Activated T-cell treated with anti-CD3 and anti-CD28 coated beads, Interleukin-2, amount 50 U/mL, for 1 hour (primary cell): Measurements from ENCODE around the gene TIMM10.

ENCODE experiments used
- DNase-seq: peaks from one replicate; pipeline ENCODE4 v3.0.0-alpha.2; 2020

Gene TIMM10, protein sequence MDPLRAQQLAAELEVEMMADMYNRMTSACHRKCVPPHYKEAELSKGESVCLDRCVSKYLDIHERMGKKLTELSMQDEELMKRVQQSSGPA

DNA sequence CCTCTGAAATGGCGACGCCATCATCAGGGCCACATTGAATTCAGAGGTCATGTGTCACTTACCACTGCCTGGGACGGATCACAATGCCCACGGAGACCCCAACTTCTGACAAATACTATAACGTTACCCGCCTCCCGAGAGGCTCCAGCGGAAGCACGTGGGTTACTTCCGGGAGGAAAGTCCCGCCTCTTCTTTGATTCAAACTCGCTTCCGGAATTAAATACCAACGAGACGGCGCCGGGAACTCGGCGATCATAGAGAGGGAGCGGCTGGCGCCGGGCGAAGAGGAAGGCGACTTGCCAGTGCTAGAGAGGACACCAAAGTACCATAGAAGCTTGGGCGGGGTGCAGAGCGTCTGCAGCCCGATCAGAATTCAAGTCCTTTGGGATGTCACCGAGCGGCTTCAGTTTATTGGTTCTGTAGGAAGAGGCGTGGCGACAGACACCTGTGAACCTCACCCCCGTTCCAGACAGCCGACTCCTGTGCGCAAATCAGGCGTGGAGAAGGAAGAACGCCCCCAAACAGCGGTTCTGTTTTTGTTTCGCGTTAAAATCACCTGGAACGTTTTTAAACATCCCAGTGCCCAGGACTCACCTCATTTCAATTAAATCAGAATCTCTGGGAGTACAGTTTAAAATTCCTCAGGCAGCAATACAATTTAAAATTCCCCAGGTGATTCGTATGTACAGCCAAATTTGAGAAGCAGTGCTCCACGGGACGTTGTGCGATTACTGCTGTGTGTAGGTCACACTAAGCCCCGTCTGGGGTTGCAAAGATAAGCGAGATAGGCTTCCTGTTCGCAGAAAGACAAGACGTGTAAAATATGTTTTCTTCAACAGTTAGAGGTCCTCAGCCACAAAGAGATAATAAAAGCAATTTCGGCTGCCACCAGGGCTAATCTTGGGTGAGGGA lies at the start of gene TIMM10:
TSS of gene TIMM10 (minus strand) at position 159 of the 912 bp plus-strand sequence. CDS start 565 bp downstream, outside the sequence.
- DNase-seq = peak; percentile 87

DNA sequence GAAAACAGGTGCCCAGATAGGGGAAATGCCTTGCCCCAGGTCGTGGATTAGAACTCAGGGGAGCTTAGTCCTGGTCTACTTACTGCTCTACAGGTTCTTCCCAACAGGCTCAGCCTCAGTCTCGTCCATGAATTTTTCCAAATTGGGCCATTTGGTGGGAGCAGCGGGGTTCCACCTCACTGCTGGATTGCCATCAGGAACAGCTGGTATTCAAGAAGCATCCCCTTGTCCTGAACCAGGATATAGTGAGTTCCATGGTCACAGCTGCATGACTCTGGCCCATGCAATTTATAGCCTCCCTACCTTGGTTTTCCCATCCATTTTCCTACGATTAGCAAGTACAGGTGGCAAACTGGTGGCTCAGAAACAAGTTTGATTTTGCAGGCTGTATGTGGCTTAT lies 43.5 kb upstream of the TIMM10 start:
- DNase-seq = no peak

DNA sequence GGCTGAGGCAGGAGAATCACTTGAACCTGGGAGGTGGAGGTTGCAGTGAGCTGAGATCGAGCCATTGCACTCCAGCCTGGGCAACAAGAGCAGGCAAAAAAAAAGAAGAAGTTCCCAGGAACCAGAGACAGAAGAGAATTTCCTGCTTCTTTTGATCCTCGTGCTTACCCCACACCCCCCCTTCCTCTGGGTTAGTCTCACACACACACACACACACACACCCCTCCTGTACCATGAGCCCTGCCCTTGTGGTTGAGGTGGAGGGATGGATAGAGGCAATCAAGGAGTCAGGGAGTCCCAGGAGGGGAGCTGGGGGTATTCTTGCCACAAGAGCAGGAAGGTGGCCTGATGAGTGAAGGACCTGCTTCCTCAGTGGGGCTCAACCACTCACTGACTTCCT lies 41.1 kb upstream of the TIMM10 start:
- no peak for DNase-seq

DNA sequence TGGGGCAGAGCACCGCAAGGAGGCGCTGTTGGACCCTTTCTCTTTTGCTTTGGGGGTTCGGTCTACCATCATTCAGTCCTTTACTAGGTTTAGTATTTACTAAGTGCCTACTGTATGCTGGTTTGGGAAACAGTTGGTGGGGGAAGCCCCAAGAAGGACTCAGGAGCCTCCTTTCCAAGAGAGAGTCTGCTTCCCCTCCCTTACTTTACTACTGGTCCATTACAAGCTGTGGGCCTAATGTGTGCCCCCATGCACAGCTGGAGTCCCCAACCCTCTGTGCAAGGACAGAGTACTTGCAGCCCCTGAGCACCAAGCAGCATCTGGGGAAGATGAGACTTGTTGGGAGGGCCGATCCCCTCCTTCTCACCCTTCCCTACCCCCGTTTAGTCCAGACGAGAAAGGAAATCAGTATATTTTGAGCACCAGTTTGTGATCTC lies 37.8 kb upstream of the TIMM10 start:
- DNase-seq = peak; percentile 92

DNA sequence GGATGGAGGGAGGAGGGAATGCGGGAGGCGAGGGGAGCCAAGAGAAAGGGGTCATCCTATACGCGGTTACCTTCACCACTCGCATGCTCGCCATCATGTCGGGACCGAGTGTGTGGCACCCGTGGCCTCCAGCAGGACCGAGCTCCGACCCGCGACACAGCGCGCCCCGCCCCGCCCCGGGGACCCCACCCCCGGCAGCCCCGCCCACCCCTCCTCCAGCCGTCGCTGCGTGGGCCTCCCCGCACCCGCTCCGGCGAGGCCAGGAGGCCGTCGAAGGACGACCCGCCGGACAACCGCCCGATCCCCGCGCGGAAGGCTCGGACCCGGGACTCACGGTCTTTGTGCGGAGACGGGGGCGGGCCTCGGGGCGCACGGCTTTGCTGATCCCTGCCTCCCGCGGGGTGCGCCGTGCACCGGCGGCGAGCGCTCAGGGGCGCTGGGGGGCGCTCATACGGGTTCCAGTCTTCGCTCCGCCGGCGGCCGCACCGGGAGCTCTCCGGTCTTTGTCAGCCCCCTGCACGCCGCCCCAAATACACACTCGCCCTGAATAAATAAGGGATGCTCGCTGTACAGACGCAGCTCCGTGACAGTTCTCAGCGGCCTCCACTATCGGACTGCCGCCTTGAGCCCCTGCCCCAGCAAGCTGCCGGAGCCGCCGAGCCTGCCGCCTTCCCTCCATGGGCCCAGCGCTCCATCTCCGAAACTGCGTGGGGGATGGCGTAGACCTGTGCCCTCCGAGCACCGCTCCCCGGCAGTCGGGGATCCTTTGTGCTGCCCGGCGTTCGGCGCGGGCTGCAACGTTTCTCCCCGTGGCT lies 37.2 kb upstream of the TIMM10 start, which contains the start of gene UBE2L6:
TSS of gene UBE2L6 (minus strand) at position 158 of the 815 bp plus-strand sequence. CDS start at position 97, 61 bp downstream.
- DNase-seq = peak; percentile 81

DNA sequence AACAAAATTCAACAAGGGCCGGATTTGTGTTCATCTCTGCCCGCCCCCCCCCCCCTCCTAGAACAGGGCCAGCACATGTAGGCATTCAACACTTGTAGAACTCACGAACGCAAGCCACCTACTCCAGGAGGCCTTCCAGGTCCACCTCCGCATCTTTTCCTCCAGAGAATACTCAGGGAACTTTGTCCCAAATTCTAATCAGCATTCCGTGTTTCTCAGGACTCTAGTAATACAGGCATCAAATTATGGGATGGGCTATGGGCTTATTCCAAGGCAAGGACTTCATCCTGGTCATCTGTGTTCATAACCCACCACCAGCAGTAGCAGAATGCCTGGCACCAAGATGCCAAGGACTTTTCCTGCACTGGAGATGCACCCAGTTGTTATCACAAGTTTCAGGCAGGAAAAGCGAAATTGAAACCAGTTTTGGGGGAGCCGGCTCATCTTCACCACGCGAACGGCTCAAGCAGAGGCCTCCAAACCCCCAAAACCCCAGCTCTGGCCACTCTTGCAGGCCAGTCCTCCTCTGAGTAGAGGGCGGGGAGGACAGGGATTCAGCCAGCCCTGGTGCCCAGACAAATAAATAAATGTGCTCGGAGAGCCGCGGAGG lies 36.5 kb upstream of the TIMM10 start:
- no peak for DNase-seq

DNA sequence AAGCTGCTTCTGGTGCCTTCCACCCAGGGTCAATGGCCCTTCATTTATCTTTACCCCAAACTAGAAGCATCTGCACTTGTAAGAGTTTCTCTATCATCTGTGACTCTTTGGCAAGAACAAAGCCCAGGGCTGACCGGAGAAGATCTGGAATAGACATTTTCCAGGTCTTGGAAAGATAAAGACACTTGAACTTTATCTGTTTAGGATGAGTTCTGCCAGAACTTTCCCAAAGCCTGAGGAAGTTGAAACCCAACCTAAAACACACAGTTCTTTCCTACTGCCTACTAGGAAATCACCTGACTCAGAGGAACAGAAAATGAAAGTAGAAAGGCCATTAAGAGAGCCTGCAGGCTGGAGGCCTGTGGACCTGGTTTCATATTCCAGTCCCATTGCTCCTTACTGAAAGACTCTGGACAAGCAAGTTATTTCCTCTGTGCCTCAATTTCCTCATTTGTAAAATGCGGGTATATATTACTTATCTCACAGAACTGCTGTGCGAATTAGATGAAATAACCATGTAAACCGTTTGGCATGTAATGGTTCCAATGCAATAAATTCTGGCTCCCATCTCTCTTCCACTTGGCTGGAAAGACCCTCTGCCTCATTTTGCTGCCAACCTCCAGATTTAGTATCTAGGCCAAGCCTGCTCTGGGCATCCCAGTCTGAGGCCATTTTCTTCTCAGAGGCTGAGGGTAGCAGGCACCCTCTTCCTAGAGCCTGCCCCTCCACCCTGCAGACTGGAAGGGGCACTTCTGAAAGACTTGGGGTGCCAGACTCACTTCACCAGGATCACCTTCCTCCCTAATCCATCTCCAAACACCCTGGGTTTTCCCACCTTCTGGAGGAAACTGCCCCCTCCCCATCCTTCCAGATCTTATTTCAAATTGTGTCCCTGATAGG lies 35.7 kb upstream of the TIMM10 start:
- no peak for DNase-seq

DNA sequence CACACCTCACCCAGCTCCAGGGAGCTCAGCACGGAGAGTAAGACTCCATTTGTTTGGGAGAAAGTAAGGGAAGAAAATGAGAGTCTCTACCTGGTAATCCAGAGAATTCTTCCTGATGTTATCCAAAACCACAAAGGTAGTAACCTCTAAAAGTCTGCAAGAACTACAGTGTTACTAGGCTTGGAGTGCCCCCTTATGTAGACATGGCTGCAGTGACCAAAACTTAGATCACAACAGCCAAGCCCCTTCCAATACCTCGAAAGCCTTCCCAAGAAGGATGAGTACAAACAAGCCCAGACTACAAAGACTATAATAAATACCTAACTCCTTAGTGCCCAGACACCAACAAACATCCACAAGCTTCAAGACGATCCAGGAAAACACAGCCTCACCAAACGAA lies 32.0 kb upstream of the TIMM10 start:
- no peak for DNase-seq

DNA sequence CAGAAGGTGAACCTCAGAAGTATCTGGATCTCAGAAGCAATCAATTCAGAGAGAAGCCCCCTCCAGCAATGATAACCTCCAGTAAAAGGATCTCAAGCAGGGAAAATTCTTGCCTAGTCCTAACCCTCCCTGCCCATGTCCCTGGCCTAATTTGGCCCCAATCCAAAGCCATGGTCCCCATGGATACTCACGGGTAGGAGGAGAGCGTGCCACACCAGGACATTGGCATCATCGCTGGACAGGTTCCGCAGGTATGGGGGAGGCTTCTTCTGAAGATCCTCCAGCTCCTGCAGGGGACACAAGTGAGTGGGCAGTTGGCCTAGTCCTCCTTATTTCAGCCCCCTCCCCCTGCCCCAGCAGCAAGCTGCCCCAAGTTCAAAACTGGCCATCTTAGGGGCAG lies 29.6 kb upstream of the TIMM10 start:
- no peak for DNase-seq

DNA sequence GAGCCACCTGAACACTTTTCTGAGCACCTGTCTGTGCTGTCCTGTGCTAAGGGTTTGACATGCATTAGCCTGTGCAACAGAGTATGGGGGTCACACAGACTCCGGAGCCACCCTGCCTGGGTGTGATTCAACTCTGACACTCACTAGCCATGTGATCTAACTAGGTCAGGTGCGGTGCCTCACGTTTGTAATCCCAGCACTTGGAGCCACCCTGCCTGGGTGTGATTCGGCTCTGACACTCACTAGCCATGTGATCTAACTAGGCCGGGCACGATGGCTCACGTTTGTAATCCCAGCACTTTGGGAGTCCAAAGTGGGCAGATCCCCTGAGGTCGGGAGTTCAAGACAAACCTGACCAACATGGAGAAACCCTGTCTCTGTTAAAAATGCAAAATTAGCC lies 25.5 kb upstream of the TIMM10 start:
- no peak for DNase-seq

DNA sequence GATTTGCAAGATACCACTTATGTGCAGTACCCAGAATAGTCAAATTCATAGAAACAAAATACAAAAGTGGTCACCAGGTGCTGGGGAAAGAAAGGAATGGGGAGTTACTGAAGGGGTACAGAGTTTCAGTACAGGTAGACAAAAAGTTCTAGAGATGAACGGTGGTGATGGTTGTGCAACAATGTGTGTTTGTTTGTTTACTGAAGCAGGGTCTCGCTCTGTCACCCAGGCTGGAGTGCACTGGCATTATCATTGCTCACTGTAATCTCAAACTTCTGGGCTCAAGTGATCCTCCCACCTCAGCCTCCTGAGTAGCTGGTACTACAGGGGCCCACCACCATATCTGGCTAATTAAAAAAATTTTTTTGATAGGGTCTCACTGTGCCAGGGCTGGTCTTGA lies 24.8 kb upstream of the TIMM10 start:
- no peak for DNase-seq

DNA sequence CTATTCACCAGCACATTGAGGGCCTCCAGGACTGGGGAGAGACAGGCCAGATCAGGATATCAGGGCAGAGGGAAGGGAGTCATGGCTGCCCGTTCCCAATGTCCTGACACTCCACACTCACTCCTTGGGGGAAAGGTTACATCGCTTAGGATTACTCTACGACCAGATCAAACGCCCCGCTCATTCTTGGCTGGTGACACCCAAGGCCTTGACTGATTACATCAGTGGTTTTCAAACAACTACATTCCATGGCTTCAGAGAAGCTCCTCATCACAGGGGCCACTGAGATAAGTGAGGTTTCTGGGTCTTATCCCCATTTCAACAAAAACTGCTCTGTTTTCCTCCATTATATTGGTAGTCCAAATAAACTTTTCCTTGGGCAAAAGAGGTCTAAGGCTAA lies 21.9 kb upstream of the TIMM10 start:
- DNase-seq = no peak

DNA sequence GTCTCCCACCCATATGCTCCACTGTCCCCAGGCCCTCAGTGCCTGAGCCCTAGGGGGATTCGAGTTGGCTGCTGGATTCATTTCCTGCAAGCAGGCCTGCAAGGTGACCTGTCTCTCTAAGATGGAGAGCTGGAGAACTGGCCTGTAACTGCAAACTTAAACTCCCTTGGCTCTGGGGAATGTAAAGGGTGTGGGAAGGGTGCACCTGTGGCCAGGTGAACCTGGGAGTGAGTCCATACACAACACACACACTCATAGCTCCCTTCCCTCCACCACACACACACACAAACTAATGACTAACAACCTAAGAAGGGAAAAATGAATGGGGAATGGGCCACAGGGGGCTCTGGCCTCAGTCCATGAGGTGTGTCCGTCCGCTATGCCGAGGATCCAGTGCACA lies 21.4 kb upstream of the TIMM10 start:
- DNase-seq = no peak

DNA sequence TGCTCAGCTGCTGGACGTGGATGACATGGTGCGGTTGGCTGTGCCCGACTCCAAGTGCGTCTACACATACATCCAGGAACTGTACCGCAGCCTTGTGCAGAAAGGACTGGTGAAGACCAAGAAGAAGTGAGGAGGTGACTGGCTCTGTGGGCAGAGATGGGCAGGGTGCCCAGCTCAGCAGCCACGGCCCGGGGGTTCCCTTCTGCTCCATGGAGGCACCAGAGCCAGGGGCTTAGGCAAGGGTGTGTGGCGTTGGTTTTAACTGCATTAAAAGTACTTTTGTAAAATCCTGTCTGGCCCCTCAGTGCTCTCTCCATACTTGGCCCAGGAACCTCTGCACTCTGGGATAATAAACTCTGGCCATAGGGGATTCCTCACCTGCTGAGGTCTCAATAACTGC lies 19.4 kb upstream of the TIMM10 start:
- DNase-seq = no peak

DNA sequence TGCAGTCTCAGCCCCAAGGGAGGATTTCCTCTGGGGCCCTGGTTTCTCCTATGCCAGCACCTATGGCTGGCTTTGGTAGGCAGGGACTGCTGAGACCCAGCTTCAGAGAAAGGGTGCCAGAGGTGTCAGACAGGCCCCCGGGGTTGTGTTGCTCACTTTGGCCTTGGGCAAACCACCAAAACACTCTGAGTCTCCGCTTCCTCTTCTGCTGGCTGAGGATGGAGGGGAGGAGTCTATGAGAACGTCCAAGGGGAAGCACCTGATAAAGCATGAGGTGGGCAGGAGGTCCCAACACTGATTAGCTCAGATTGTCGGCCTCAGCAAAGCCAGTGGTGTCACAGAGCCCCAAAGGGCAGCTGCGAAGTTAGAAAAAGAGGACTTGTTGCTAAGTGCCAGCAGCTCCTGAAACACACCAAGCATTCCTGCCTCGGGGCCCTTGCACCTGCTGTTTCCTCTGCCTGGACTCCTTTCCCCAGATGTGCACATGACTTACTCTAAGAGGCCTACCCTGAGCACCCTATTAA lies 17.4 kb upstream of the TIMM10 start:
- no peak for DNase-seq

DNA sequence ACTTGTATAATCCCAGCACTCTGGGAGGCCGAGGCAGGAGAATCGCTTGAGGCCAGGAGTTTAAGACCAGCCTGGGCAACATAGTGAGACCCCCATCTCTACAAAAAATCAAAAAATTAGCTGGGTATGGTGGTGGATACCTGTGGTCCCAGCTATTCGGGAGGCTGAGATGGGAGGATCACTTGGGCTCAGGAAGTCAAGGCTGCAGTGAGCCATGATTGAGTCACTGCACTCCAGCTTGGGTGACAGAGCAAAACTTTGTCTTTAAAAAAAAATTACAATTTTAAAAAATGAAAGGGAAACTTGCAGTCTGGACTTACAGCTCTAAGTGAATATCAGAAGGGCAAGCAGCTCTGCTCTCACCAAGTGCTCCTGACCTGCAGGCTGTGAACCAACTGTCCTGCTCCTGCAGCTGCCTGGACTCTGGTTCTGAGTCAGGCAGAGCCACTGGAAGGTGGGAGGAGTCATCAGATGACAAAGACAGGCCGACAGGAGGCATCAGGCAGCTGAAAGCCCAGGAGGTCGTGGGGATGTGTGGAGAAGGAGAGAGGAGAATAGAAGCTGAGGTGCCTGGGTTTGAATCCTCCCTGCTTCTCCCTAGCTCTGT lies 16.4 kb upstream of the TIMM10 start:
- no peak for DNase-seq

DNA sequence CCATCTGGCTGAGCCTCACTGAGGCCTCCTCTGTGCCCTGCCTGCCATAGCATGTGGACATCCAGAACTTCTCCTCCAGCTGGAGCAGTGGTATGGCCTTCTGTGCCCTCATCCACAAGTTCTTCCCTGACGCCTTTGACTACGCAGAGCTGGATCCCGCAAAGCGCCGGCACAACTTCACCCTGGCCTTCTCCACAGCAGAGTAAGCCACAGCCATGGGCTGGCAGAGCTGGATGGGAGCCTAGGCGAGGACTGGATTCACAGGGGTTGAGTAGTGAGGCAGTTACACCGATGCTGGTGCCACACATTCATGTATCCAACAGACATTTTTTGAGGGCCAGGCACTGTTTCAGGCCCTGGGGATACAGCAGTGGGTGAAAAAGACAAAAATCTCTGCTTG lies 15.9 kb upstream of the TIMM10 start:
- no peak for DNase-seq

DNA sequence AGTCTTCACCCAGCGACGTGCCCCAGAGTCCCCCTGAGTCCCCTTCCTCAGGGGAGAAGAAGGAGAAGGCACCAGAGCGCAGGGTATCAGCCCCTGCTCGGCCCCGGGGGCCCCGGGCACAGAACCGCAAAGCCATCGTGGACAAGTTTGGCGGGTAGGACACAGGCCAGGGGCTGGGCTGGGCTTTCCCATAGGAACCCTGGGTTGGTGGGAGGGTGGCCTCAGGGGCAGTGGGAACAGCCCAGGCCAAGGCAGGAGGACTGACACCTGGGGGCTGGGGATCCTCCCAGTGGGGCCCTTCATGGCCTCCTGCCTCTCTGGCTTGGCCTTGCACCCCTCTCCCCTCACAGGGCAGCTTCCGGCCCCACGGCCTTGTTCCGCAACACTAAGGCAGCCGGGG lies 15.3 kb upstream of the TIMM10 start:
- no peak for DNase-seq

DNA sequence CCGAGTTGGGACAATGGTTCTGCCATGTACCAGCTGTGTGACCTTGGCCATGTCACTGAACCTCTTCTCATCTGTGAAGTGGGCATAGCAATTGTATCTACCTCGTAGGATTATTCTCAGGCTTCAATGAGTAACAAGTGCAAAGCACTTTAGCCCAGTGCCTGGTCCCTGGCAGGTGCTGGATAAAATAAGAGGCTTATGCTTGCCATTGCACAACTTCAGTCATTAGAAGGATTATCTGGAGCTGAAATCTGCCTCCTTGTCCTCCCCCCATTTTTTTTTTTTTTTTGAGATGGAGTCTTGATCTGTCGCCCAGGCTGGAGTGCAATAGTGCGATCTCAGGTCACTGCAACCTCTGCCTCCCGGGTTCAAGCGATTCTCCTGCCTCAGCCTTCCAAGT lies 14.0 kb upstream of the TIMM10 start:
- DNase-seq = no peak

DNA sequence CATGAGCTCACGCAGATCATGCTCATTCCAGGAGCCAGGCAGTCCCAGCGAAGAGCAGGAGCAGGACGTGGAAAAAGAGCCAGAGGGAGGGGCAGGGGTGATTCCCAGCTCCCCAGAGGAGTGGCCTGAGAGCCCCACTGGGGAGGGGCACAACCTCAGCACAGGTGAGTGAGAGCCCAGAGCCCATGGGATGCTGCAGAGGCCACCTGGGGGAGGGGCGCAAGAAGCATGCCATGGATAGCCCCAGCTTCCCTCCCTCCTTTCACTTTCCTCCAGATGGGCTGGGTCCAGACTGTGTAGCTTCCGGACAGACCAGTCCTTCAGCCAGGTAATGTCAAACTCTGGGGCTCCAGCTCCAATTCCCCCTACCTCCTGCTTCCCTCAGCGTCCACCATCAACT lies 13.0 kb upstream of the TIMM10 start:
- no peak for DNase-seq

DNA sequence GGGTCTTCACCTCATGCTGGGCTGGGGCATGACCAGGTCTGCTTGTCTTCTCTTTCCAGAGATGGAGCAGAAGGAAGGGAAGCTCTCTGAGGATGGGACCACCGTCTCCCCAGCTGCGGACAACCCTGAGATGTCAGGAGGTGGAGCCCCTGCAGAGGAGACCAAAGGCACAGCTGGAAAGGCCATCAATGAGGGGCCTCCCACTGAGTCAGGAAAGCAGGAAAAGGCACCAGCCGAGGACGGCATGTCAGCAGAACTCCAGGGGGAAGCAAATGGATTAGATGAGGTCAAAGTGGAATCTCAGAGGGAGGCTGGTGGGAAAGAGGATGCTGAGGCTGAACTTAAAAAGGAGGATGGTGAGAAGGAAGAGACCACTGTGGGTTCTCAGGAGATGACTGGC lies 12.0 kb upstream of the TIMM10 start:
- DNase-seq = no peak
